Lower leg skin (tissue), 3 donors: ENCODE results near the gene FYCO1.

Source experiments
- CTCF ChIP-seq, 3 donors: fragments of 450-650 bp; IDR thresholded peaks; one replicate each; pipeline ENCODE4 v1.5.1; 2016; ENCODE audit warnings: antibody characterized with exemption in 3 of 3, mild to moderate bottlenecking in 3 of 3, moderate library complexity in 2 of 3
- POLR2A ChIP-seq, 2 donors: fragments of 450-650 bp; IDR thresholded peaks; one replicate each; pipeline ENCODE4 v1.6.1; 2016 to 2017; ENCODE audit warnings: antibody characterized with exemption in 2 of 2, mild to moderate bottlenecking in 1 of 2, moderate library complexity in 1 of 2

GRCh38 chr3:45980819-45981218 is 14.8 kb downstream of the FYCO1 start:
- TF ChIP-seq CTCF (IDR thresholded peaks at IDR 0.05) = no peak
- TF ChIP-seq POLR2A (IDR thresholded peaks at IDR 0.05) = no peak
